ENCODE measurements around the gene CDK17. TPM values are rescaled to one million over a fixed set of nuclear protein-coding genes. Genes with fewer than 3 reads are reported as not detected.
"Not testable (repeated sequence)": the region's sequence is repeated elsewhere in the genome, so short reads cannot be mapped to it uniquely, and the experiment has no call there.

Gene CDK17
- total RNA-seq, 1 donor from 2014 or later: 35.9 TPM

DNA sequence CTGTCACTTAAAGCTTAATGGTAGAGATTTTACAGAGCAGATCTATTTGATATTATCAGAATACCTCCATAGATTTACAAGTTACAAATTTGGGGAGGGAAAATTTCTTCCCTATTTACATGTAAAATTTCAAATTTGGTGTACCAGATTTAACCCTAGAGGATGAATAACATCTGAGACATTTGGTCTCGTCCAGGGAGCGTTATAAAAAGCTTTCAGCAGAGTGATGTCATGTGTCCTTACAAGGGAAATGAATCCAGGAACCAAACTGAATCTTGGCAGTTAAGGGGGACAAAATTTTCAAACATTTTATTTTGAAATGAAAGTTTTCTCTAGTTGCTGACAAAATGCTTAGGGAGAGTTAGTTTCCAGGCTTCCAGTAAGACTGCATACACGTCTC lies 4.5 kb upstream of the CDK17 start:
- no peaks in the 10 kb centered on the region for H3K27me3 Mint-ChIP-seq
- peaks cover 10% of the 10 kb centered on the region for H3K4me1 Mint-ChIP-seq (ENCODE audit: low read depth)
- no peaks in the 10 kb centered on the region for H3K9me3 Mint-ChIP-seq (ENCODE audit: low read depth)
- H3K36me3 Mint-ChIP-seq (ENCODE audit: insufficient read depth): no peaks in the 10 kb centered on the region
- TF ChIP-seq, protein P1, sequence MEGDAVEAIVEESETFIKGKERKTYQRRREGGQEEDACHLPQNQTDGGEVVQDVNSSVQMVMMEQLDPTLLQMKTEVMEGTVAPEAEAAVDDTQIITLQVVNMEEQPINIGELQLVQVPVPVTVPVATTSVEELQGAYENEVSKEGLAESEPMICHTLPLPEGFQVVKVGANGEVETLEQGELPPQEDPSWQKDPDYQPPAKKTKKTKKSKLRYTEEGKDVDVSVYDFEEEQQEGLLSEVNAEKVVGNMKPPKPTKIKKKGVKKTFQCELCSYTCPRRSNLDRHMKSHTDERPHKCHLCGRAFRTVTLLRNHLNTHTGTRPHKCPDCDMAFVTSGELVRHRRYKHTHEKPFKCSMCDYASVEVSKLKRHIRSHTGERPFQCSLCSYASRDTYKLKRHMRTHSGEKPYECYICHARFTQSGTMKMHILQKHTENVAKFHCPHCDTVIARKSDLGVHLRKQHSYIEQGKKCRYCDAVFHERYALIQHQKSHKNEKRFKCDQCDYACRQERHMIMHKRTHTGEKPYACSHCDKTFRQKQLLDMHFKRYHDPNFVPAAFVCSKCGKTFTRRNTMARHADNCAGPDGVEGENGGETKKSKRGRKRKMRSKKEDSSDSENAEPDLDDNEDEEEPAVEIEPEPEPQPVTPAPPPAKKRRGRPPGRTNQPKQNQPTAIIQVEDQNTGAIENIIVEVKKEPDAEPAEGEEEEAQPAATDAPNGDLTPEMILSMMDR (IDR thresholded peaks at IDR 0.05; ENCODE audit: unreplicated experiment): no peak
- no peak overlapping the region for H3K27ac Mint-ChIP-seq
- no peak for DNase-seq (ENCODE audit: low spot score, unreplicated experiment)
- H3K4me3 Mint-ChIP-seq (ENCODE audit: low read depth): no peak overlapping the region

DNA sequence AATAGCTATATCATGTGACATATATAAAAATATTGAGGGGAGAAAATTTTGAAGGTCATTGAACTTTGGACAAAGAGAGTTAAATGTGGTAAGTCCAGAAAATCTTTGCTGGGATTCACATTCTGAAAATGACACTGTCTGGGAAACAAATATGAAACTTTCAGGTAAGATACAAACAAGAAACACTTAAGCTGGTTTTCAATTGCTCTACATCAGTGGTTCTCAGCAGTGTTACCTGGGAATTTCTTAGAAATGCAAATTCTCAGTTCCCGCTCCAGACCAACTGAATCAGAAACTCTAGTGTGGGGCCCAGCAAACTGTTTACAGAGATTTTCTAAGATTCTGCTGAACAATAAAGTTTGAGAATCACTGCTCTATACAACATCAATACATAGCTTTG lies 3.6 kb upstream of the CDK17 start:
- no peak overlapping the region for H3K4me3 Mint-ChIP-seq (ENCODE audit: low read depth)
- H3K27me3 Mint-ChIP-seq: no peaks in the 10 kb centered on the region
- no peaks in the 10 kb centered on the region for H3K9me3 Mint-ChIP-seq (ENCODE audit: low read depth)
- H3K36me3 Mint-ChIP-seq (ENCODE audit: insufficient read depth): no peaks in the 10 kb centered on the region
- H3K4me1 Mint-ChIP-seq (ENCODE audit: low read depth): peaks cover 10% of the 10 kb centered on the region
- H3K27ac Mint-ChIP-seq: no peak overlapping the region
- no peak for DNase-seq (ENCODE audit: low spot score, unreplicated experiment)
- TF ChIP-seq, protein P1 (IDR thresholded peaks at IDR 0.05; ENCODE audit: unreplicated experiment): no peak

DNA sequence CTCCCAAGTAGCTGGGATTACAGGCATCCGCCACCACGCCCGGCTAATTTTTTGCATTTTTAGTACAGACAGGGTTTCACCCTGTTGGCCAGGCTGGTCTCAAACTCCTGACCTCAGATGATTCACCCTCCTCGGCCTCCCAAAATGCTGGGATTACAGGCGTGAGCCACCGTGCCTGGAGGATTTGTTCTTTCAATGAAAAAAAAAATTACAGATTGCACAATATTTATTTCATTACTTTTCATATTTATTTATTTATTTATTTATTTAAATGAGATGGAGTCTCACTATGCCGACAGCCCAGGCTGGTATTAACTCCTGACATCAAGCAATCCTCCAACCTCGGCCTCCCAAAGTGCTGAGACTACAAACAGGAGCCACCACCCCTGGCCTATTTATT lies 2.3 kb upstream of the CDK17 start:
- not testable (repeated sequence) for DNase-seq (ENCODE audit: low spot score, unreplicated experiment); H3K27ac Mint-ChIP-seq; H3K36me3 Mint-ChIP-seq (ENCODE audit: insufficient read depth); H3K9me3 Mint-ChIP-seq (ENCODE audit: low read depth); H3K27me3 Mint-ChIP-seq; H3K4me3 Mint-ChIP-seq (ENCODE audit: low read depth)
- H3K4me1 Mint-ChIP-seq (ENCODE audit: low read depth): peaks cover 22% of the 10 kb centered on the region

DNA sequence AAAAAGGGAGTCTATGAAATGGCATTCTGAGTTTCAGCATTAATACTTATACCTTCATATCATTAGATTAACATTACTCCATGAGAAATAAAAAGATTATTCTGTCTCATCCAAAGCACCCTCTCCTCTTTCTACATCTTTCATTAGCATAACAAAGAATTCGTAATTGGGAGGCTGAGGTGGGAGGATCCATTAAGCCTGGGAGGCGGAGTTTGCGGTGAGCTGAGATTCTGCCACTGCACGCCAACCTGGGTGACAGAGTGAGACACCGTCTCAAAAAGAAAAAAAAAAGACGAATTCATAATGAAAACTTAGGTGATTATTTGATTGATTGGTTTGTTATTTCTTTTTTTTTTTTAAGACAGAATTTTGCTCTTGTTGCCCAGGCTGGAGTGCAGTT lies 1.8 kb upstream of the CDK17 start:
- DNase-seq (ENCODE audit: low spot score, unreplicated experiment): no peak
- Mint-ChIP-seq H3K27me3 (no peaks in the 10 kb centered on the region), H3K36me3 (ENCODE audit: insufficient read depth) (no peaks in the 10 kb centered on the region), H3K9me3 (ENCODE audit: low read depth) (no peaks in the 10 kb centered on the region), H3K4me1 (ENCODE audit: low read depth) (peaks cover 26% of the 10 kb centered on the region), H3K4me3 (ENCODE audit: low read depth) (no peak overlapping the region), H3K27ac (no peak overlapping the region)
- TF ChIP-seq, protein P1 (IDR thresholded peaks at IDR 0.05; ENCODE audit: unreplicated experiment): no peak

DNA sequence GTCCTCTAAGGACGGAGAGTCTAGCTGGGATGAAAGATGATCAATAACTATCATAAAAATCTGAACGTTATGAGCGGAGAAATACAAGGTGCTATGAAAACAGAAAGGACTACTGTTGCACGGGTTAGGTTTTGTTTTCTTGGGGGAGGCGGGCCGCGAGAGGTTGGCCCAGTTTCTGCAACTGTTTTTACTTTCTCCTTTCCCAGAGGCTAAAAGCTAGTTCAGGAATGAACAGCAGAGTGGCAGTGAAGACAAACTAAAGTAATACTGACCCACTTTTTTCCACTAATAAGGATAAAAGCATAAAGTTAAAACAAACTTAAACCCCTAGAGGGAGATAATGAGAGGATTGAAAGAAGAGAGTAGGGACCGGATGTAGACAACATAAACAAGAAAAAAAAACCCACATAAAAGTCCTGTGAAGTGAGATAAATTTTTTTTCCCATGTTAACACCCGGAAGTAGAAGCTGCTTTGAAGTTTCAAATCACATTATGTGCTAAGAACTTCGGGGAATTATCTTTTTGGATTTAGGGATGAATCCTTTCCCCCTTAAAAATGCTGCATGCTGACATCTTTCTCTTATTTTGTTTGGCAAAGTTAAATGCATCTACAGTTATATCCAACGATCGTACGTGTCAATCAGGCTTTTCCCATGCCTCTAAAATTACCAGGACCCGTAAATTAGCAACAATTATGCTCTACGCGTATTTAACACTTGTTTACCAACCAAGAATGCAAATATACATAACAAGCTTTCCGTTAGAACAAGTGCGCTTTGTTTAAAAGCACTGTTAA lies 1.0 kb upstream of the CDK17 start:
- Mint-ChIP-seq H3K4me1 (ENCODE audit: low read depth) (peaks cover 31% of the 10 kb centered on the region), H3K36me3 (ENCODE audit: insufficient read depth) (no peaks in the 10 kb centered on the region), H3K4me3 (ENCODE audit: low read depth) (peak overlapping the region; percentile 79), H3K27ac (peak overlapping the region; percentile 62), H3K27me3 (no peaks in the 10 kb centered on the region), H3K9me3 (ENCODE audit: low read depth) (no peaks in the 10 kb centered on the region)
- TF ChIP-seq, protein P1 (IDR thresholded peaks at IDR 0.05; ENCODE audit: unreplicated experiment): peak; percentile 26
- no peak for DNase-seq (ENCODE audit: low spot score, unreplicated experiment)

DNA sequence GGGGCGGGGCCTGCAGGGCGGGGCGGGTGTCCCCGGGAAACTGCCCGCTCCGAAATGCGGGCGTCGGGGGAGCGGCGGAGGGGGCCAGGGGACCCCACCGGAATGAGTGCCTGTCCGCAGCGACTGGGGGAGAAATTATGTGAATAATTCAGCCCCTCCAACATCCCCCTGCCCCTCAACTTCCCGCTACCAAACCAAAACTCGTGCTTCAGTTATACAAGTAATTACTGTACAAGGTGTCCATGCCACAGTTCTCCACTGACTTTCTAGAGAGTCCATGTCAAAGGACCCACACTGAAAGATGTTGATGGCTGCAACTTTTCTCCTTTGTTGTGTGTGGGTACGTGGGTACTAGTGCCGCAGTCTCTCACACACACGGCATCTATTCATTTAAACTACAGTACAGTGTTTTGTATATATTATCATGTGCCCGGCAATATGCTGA lies 414 bp upstream of the CDK17 start:
- peak overlapping the region; percentile 62 for H3K27ac Mint-ChIP-seq

More for the DNA sequence above, 414 bp upstream of the CDK17 start:
- TF ChIP-seq, protein P1 (IDR thresholded peaks at IDR 0.05; ENCODE audit: unreplicated experiment): no peak
- no peak for DNase-seq (ENCODE audit: low spot score, unreplicated experiment)
- Mint-ChIP-seq H3K27me3 (no peaks in the 10 kb centered on the region), H3K9me3 (ENCODE audit: low read depth) (no peaks in the 10 kb centered on the region), H3K4me1 (ENCODE audit: low read depth) (peaks cover 37% of the 10 kb centered on the region), H3K36me3 (ENCODE audit: insufficient read depth) (no peaks in the 10 kb centered on the region), H3K4me3 (ENCODE audit: low read depth) (peak overlapping the region; percentile 79)

All from progenitor cell of endocrine pancreas (in vitro differentiated cells).